GM12878 (cell line): ENCODE results near the gene PIP5K1A. TPM values are rescaled to one million over a fixed set of nuclear protein-coding genes. Genes with fewer than 3 reads are reported as not detected.
"Not testable (repeated sequence)": the region's sequence is repeated elsewhere in the genome, so short reads cannot be mapped to it uniquely, and the experiment has no call there.

Experiments used
- ATAC-seq: fragments of 200-7000 bp; cut with Tn5 transposase; 3 replicates; pipeline ENCODE4 v1.9.1; 2020; ENCODE audit warnings: mild to moderate bottlenecking, moderate library complexity
- BruUV-seq: library from RNA; stranded (reverse); fragments of 400-500 nt; replicated peaks from 2 replicates; lab custom pipeline; 2021; lab: Mats Ljungman, UMichigan
- CTCF ChIA-PET: fragments of 300-600 bp; sonication (Branson Sonifier 250); formaldehyde crosslinking; extraction: SDS; loops from one replicate; lab custom pipeline; 2021; ENCODE audit warnings: inconsistent platforms; lab: Yijun Ruan, JAX
- POLR2A ChIA-PET: fragments of 350-600 bp; formaldehyde crosslinking; extraction: SDS; loops from one replicate; lab custom pipeline; 2021; ENCODE audit warnings: inconsistent platforms; lab: Charles Lee
- RAD21 ChIA-PET: fragments of 300-600 bp; sonication (Branson Sonifier 250); formaldehyde crosslinking; loops from one replicate; lab custom pipeline; 2023; ENCODE audit warnings: antibody characterized with exemption; ENCODE audit not compliant: unreplicated experiment; lab: Charles Lee
- SMC1A ChIA-PET: fragments of 300-600 bp; sonication (Branson Sonifier 250); formaldehyde crosslinking; loops from one replicate; lab custom pipeline; 2023; ENCODE audit not compliant: unreplicated experiment, uncharacterized antibody; lab: Charles Lee
- DNase-seq: peaks from one replicate; pipeline ENCODE4 v3.0.0-alpha.2; 2011; ENCODE audit warnings: low read depth, low spot score
- FAIRE-seq: peaks from 3 replicates; lab custom pipeline; 2011; peaks lifted over from hg19 to GRCh38; lab: Jason Lieb, UNC
- H2AFZ ChIP-seq: 2 replicates; pipeline ENCODE4 v1.6.0; 2011; ENCODE audit warnings: low read depth, low read length, control low read depth; ENCODE audit not compliant: control insufficient read depth
- H3K27ac ChIP-seq: 2 replicates; pipeline ENCODE4 v1.5.1; 2011; ENCODE audit warnings: control low read depth; ENCODE audit not compliant: control insufficient read depth, insufficient read depth
- H3K27me3 ChIP-seq, 2 experiments: replicated peaks in 1 of 2; 2 replicates each; pipeline versions ENCODE4 v1.6.0 to v1.6.1; 2011; ENCODE audit warnings: low read length in 1 of 2; ENCODE audit not compliant: control insufficient read depth in 2 of 2, insufficient read depth in 2 of 2
- H3K36me3 ChIP-seq, 2 experiments: 2 replicates each; pipeline ENCODE4 v1.5.1; 2011; ENCODE audit warnings: low read length in 1 of 2; ENCODE audit not compliant: control insufficient read depth in 2 of 2, insufficient read depth in 2 of 2
- H3K4me1 ChIP-seq: 2 replicates; pipeline ENCODE4 v1.6.1; 2011; ENCODE audit warnings: mild to moderate bottlenecking, low read length, moderate library complexity, mixed read lengths; ENCODE audit not compliant: control insufficient read depth, insufficient read depth
- H3K4me2 ChIP-seq: 2 replicates; pipeline ENCODE4 v1.6.0; 2011; ENCODE audit warnings: control low read depth; ENCODE audit not compliant: control insufficient read depth, insufficient read depth
- H3K4me3 ChIP-seq: fragments of 200-600 bp; sonication (generic); 2 replicates; pipeline ENCODE4 v1.5.1; 2016
- H3K79me2 ChIP-seq: 2 replicates; pipeline ENCODE4 v1.6.0; 2011; ENCODE audit warnings: low read length; ENCODE audit not compliant: control insufficient read depth, insufficient read depth
- H3K9ac ChIP-seq: 2 replicates; pipeline ENCODE4 v1.8.0; 2011; ENCODE audit warnings: low read length, control low read depth, mixed read lengths; ENCODE audit not compliant: control insufficient read depth, insufficient read depth
- H3K9me3 ChIP-seq: replicated peaks from 3 replicates; pipeline ENCODE4 v1.5.1; 2011; ENCODE audit warnings: mild to moderate bottlenecking, low read length; ENCODE audit not compliant: control insufficient read depth, insufficient read depth
- H4K20me1 ChIP-seq: 2 replicates; pipeline ENCODE4 v1.6.0; 2011; ENCODE audit not compliant: control insufficient read depth, insufficient read depth
- CREM ChIP-seq: IDR thresholded peaks from 2 replicates; pipeline ENCODE4 v1.6.1; 2014; ENCODE audit warnings: antibody characterized with exemption, low read depth
- ESRRA ChIP-seq: IDR thresholded peaks from 2 replicates; pipeline ENCODE4 v1.6.1; 2012; ENCODE audit warnings: mild to moderate bottlenecking, low read length, improper control_type of control experiment
- EZH2 ChIP-seq: IDR thresholded peaks from 2 replicates; pipeline ENCODE4 v1.6.1; 2012; ENCODE audit warnings: low read depth, mild to moderate bottlenecking, control low read depth, inconsistent platforms, low read length, borderline replicate concordance; ENCODE audit not compliant: control insufficient read depth
- IKZF1 ChIP-seq: fragments of 450-650 bp; conservative IDR thresholded peaks from 2 replicates; pipeline ENCODE4 v1.6.1; 2017; ENCODE audit warnings: antibody characterized with exemption, mild to moderate bottlenecking
- KAT2A ChIP-seq: conservative IDR thresholded peaks from 2 replicates; pipeline ENCODE4 v1.6.1; 2011; ENCODE audit warnings: low read depth, low read length; ENCODE audit not compliant: control insufficient read depth
- SREBF1 ChIP-seq: IDR thresholded peaks from 2 replicates; pipeline ENCODE4 v1.6.1; 2012; ENCODE audit warnings: mild to moderate bottlenecking, low read length
- ZBED1 ChIP-seq: IDR thresholded peaks from 2 replicates; pipeline ENCODE4 v1.6.1; 2016; ENCODE audit warnings: borderline replicate concordance
- ZSCAN29 ChIP-seq: fragments of 450-650 bp; IDR thresholded peaks from 2 replicates; pipeline ENCODE4 v1.6.1; 2017; ENCODE audit warnings: mild to moderate bottlenecking, moderate library complexity
- WGBS: methylation state at CpG from one replicate; pipeline ENCODE4 v1.1.6; 2016; ENCODE audit warnings: low lambda C conversion rate; ENCODE audit not compliant: insufficient replicate concordance, insufficient coverage; ENCODE audit errors: missing lambda C conversion rate; 5-methylcytosine and 5-hydroxymethylcytosine counted together
- in situ Hi-C: fragments of 300-500 bp; cut with MboI; formaldehyde crosslinking; loops from 9 replicates; pipeline ENCODE4 v1.14.3; 2018; ENCODE audit warnings: mixed read lengths
- intact Hi-C: fragments of 100-400 bp; cut with micrococcal nuclease; formaldehyde crosslinking; loops from one replicate; pipeline ENCODE4 v1.14.2; 2022; ENCODE audit not compliant: unreplicated experiment
- polyA plus RNA-seq, 11 experiments: library from polyadenylated mRNA; depleted of rRNA in 4 of 11; unstranded in 6 of 11; stranded (reverse) in 5 of 11; fragments of >200 nt; fragmentation: Nextera tagmentation in 4 of 11; fragmentation: Illumina TruSeq in 1 of 11; extraction: Ambion mirVana in 4 of 11; extraction: Trizol in 1 of 11; gene quantifications; 1 replicate in 1 of 11; 2 replicates in 10 of 11; pipeline versions ENCODE4 v1.2.1 to v1.2.3, GENCODE V29; 2011 to 2016; ENCODE audit warnings: inconsistent platforms in 2 of 11, missing spikeins in 2 of 11, low read depth in 1 of 11
- total RNA-seq, 4 experiments: library from RNA; depleted of rRNA in 3 of 4; stranded (reverse); fragments of >200 nt in 3 of 4; fragmentation: Illumina TruSeq in 1 of 4; extraction: Trizol in 1 of 4; gene quantifications; 2 replicates each; pipeline versions ENCODE4 v1.2.1 to v1.2.3, GENCODE V29; 2013 to 2021
- TF ChIP-seq, protein P1 (sequence below): IDR thresholded peaks from 2 replicates; pipeline ENCODE4 v1.6.1; 2011; ENCODE audit warnings: low read depth, mild to moderate bottlenecking, low read length, moderate library complexity, borderline replicate concordance; ENCODE audit errors: extremely low read depth
- TF ChIP-seq, protein P2 (sequence below): fragments of 450-650 bp; IDR thresholded peaks from 2 replicates; pipeline ENCODE4 v1.6.1; 2017; ENCODE audit warnings: antibody characterized with exemption, mild to moderate bottlenecking, moderate library complexity

Gene PIP5K1A
- total and polyA plus RNA-seq, 10 of the 15 experiments (the other 5 are each of a cell fraction or from before 2014, with no cell fraction given), result 4.5 to 114 (median 51.5) TPM

DNA sequence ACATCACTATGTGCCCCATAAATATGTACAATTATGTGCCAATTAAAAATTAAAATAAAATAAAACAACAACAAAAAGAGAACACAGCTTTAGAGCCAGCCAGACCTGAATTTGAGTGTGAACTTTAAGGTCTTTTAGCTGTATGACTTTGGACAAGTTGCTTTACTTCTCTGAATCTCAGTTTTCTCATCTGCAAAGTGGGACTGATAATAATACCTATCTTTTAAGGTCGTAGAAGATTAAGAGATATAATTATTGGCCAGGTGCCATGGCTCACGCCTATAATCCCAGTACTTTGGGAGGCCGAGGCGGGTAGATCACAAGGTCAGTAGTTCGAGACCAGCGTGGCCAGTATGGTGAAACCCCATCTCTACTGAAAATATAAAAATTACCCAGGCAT lies 5.0 kb upstream of the PIP5K1A start (continued):
- TF ChIP-seq ZBED1 (no peak), IKZF1 (no peak), SREBF1 (no peak), EZH2 (no peak), KAT2A (no peak)
- TF ChIP-seq, protein P1, sequence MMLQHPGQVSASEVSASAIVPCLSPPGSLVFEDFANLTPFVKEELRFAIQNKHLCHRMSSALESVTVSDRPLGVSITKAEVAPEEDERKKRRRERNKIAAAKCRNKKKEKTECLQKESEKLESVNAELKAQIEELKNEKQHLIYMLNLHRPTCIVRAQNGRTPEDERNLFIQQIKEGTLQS, result no peak
- TF ChIP-seq, protein P2, sequence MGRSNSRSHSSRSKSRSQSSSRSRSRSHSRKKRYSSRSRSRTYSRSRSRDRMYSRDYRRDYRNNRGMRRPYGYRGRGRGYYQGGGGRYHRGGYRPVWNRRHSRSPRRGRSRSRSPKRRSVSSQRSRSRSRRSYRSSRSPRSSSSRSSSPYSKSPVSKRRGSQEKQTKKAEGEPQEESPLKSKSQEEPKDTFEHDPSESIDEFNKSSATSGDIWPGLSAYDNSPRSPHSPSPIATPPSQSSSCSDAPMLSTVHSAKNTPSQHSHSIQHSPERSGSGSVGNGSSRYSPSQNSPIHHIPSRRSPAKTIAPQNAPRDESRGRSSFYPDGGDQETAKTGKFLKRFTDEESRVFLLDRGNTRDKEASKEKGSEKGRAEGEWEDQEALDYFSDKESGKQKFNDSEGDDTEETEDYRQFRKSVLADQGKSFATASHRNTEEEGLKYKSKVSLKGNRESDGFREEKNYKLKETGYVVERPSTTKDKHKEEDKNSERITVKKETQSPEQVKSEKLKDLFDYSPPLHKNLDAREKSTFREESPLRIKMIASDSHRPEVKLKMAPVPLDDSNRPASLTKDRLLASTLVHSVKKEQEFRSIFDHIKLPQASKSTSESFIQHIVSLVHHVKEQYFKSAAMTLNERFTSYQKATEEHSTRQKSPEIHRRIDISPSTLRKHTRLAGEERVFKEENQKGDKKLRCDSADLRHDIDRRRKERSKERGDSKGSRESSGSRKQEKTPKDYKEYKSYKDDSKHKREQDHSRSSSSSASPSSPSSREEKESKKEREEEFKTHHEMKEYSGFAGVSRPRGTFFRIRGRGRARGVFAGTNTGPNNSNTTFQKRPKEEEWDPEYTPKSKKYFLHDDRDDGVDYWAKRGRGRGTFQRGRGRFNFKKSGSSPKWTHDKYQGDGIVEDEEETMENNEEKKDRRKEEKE, result no peak

DNA sequence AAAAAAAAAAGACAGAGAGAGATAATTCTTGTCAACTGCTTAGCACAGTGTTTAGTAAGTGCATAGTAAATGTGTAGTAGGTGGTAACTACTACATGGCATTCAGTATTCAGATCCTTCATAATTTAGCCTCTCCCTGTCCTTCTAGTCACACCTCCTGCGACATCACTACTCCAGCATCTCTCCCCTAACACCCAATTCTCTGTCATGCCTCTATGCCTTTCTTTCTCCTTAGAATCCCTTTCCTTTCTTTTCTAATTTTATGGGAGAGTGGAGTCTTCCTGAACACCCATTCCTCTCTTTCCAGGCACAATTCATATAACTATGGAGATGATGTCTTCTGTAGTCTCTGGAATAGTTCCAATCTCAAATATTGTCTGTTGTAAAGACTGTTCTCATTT lies 4.5 kb upstream of the PIP5K1A start:
- TF ChIP-seq CREM (no peak), ZSCAN29 (no peak), EZH2 (no peak), ESRRA (no peak)
- H3K27ac ChIP-seq, result no peak overlapping the region
- no peaks in the 10 kb centered on the region for H3K27me3 ChIP-seq
- peaks cover 16% of the 10 kb centered on the region for H3K79me2 ChIP-seq
- ChIA-PET SMC1A (interaction anchor here (0.6 kb wide), 1 partner anchor 214 kb away, joined by 3 read pairs; no protein-coding TSS in a partner anchor), CTCF (interaction anchor here (1.0 to 6.3 kb wide), 3 partner anchors 12 to 94 kb away, joined by 5 to 70 read pairs (median 9); partner anchors contain the start of gene PSMD4), POLR2A (interaction anchor here (1.0 kb wide), 1 partner anchor 59 kb away, joined by 3 read pairs; no protein-coding TSS in a partner anchor), RAD21 (interaction anchor here (0.7 kb wide), 1 partner anchor 486 kb away, joined by 3 read pairs; no protein-coding TSS in a partner anchor)
- in situ Hi-C loops, result loop anchor here (5.0 kb wide), 1 partner anchor 148 kb away; no protein-coding TSS in a partner anchor
- H4K20me1 ChIP-seq, result no peaks in the 10 kb centered on the region
- intact Hi-C loops, result no loop called here
- no peak overlapping the region for H3K9ac ChIP-seq
- H2AFZ ChIP-seq, result no peak overlapping the region
- H3K4me1 ChIP-seq, result no peaks in the 10 kb centered on the region
- no peak overlapping the region for H3K4me2 ChIP-seq
- DNase-seq (no peak), FAIRE-seq (no peak), ATAC-seq (no peak)
- H3K36me3 ChIP-seq, result no peaks in the 10 kb centered on the region
- no peak overlapping the region for H3K4me3 ChIP-seq
- no TSS peak for BruUV-seq
- 42% methylated on average over 1 of the region's 1 CpG for WGBS
- H3K9me3 ChIP-seq, result no peaks in the 10 kb centered on the region

DNA sequence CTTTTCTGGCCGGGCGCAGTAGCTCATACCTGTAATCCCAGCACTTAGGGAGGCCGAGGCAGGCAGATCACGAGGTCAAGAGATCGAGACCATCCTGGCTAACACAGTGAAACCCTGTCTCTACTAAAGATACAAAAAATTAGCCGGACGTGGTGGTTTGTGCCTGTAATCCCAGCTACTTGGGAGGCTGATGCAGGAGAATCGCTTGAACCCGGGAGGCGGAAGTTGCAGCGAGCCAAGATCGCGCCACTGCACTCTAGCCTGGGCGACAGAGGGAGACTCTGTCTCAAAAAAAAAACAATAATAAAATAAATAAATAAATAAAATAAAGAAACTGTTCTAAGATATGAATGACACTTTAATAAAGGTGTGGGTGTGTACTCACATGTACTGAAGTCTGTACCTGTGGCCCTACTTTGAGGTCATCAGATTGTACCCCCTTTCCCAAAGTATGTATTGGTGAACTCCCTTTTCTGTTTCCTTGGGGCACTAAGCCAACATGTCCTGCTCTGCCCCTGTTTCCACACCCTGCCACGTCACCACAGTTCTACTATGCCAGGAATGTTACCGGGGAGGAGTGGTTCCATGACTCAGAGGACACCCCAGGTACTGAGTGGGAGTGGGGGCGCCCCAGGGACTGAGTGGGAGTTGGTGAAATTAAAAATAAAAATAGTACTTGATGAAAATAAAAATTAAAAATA lies 3.3 kb upstream of the PIP5K1A start:
- SMC1A ChIA-PET, result interaction anchor here (0.8 to 1.2 kb wide), 2 partner anchors 53 to 60 kb away, joined by 3 to 4 read pairs; partner anchors contain the start of gene PSMD4
- not testable (repeated sequence) for H3K36me3 ChIP-seq, H2AFZ ChIP-seq, H3K9me3 ChIP-seq, DNase-seq, H4K20me1 ChIP-seq, H3K4me2 ChIP-seq, H3K27me3 ChIP-seq, BruUV-seq, FAIRE-seq, H3K27ac ChIP-seq, H3K4me1 ChIP-seq, H3K9ac ChIP-seq, H3K4me3 ChIP-seq, ATAC-seq
- CTCF ChIA-PET, result interaction anchor here (0.7 to 6.3 kb wide), 7 partner anchors 13 to 145 kb away, joined by 3 to 70 read pairs (median 4); partner anchors contain the start of genes PI4KB, PSMD4 and TNFAIP8L2
- RAD21 ChIA-PET, result interaction anchor here (0.8 to 1.9 kb wide), 5 partner anchors 52 to 145 kb away, joined by 3 to 13 read pairs (median 4); partner anchors contain the start of gene PSMD4
- peaks cover 17% of the 10 kb centered on the region for H3K79me2 ChIP-seq
- in situ Hi-C loops (loop anchor here (5.0 kb wide), 1 partner anchor 147 kb away; no protein-coding TSS in a partner anchor), intact Hi-C loops (loop anchor here (5.0 kb wide), 1 partner anchor 132 kb away; the partner anchor contains the start of gene PI4KB)
- POLR2A ChIA-PET, result interaction anchor here (0.6 to 1.0 kb wide), 4 partner anchors 52 to 59 kb away, joined by 3 to 4 read pairs (median 4); no protein-coding TSS in a partner anchor
- 73% methylated on average over 17 of the region's 17 CpGs for WGBS
